ACC112 (cell line): ENCODE data around the gene TMTC4.
"Not testable (repeated sequence)": the region's sequence is repeated elsewhere in the genome, so short reads cannot be mapped to it uniquely, and the experiment has no call there.

Experiments
- H2AFZ ChIP-seq: fragments of 200-600 bp; sonication (generic); one replicate; pipeline ENCODE4 v1.6.0; 2017; ENCODE audit warnings: antibody characterized with exemption, low read length; ENCODE audit not compliant: unreplicated experiment
- H3K27ac ChIP-seq: fragments of 200-600 bp; sonication (generic); 2 replicates; pipeline ENCODE4 v1.5.1; 2014; ENCODE audit warnings: low read depth, mild to moderate bottlenecking, antibody characterized with exemption, low read length, moderate library complexity
- H3K27me3 ChIP-seq: fragments of 200-600 bp; sonication (generic); 2 replicates; pipeline ENCODE4 v1.6.1; 2014; ENCODE audit warnings: mild to moderate bottlenecking, antibody characterized with exemption, low read length, moderate library complexity, mixed read lengths; ENCODE audit not compliant: insufficient read depth
- H3K36me3 ChIP-seq: fragments of 200-600 bp; sonication (generic); 2 replicates; pipeline ENCODE4 v1.6.1; 2016; ENCODE audit warnings: mild to moderate bottlenecking, antibody characterized with exemption, low read length, moderate library complexity, mixed read lengths; ENCODE audit not compliant: insufficient read depth
- H3K4me1 ChIP-seq: fragments of 200-600 bp; sonication (generic); one replicate; pipeline ENCODE4 v1.6.1; 2016; ENCODE audit warnings: low read length, mixed read lengths; ENCODE audit not compliant: insufficient read depth, unreplicated experiment, control insufficient read depth
- H3K4me3 ChIP-seq: fragments of 200-600 bp; sonication (generic); 2 replicates; pipeline ENCODE4 v1.5.1; 2014; ENCODE audit warnings: mild to moderate bottlenecking, low read depth, low read length
- H3K79me2 ChIP-seq: fragments of 200-600 bp; sonication (generic); one replicate; pipeline ENCODE4 v1.6.0; 2016; ENCODE audit warnings: low read length; ENCODE audit not compliant: control insufficient read depth, unreplicated experiment, insufficient read depth

Gene TMTC4

GRCh38 chr13:100674572-100674871 lies at the start of gene TMTC4:
TMTC4 (minus strand) TSS chr13:100674795; CDS start chr13:100670362, 4,433 bp downstream.
- Histone ChIP-seq H3K4me3 (peak within 1 kb of the TSS; percentile 81), H3K79me2 (no peaks in the 10 kb centered on the region), H3K27ac (no peak within 1 kb of the TSS), H3K36me3 (no peaks in the 10 kb centered on the region), H2AFZ (peak within 1 kb of the TSS; percentile 96), H3K4me1 (peaks cover 6% of the 10 kb centered on the region), H3K27me3 (peaks cover 21% of the 10 kb centered on the region)

- Histone ChIP-seq H3K4me1 (no peaks in the 10 kb centered on the region), H3K36me3 (no peaks in the 10 kb centered on the region), H2AFZ (no peak overlapping the region), H3K4me3 (no peak overlapping the region), H3K79me2 (no peaks in the 10 kb centered on the region), H3K27ac (no peak overlapping the region), H3K27me3 (peaks cover 25% of the 10 kb centered on the region)
These were observed 47.9 kb upstream of the TMTC4 start for GRCh38 chr13:100722517-100722916.

- no peak overlapping the region for H3K27ac ChIP-seq
- no peaks in the 10 kb centered on the region for H3K36me3 ChIP-seq
- H3K79me2 ChIP-seq, result no peaks in the 10 kb centered on the region
- no peak overlapping the region for H3K4me3 ChIP-seq
- no peak overlapping the region for H2AFZ ChIP-seq
- H3K27me3 ChIP-seq, result peaks cover 30% of the 10 kb centered on the region
- H3K4me1 ChIP-seq, result no peaks in the 10 kb centered on the region
These were observed 47.4 kb upstream of the TMTC4 start for GRCh38 chr13:100721885-100722512.

GRCh38 chr13:100715604-100716003 lies 41.0 kb upstream of the TMTC4 start:
- Histone ChIP-seq H3K4me3 (no peak overlapping the region), H3K27ac (no peak overlapping the region), H2AFZ (no peak overlapping the region), H3K36me3 (no peaks in the 10 kb centered on the region), H3K4me1 (no peaks in the 10 kb centered on the region), H3K79me2 (no peaks in the 10 kb centered on the region), H3K27me3 (peaks cover 25% of the 10 kb centered on the region)

DNA sequence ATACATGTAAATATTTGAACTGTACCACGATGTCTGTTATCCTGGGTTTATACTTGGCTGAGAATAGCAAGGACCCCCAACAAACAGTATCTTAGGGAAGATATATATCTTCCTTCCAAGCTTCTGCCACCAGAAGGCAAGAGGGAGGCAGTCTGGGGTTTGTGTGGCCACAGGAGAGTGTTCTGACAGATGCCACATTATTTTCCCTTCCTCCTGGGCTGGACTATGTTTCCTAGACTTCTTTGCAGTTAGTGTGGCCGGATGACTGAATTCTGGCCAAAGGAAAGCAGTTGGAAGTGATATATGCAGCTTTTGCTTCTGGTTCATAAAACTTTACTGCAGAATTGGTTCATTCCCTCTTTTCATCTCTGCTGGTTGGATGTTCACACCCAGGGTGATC lies 39.9 kb upstream of the TMTC4 start:
- Histone ChIP-seq H3K27me3 (peaks cover 22% of the 10 kb centered on the region), H3K79me2 (no peaks in the 10 kb centered on the region), H3K4me1 (no peaks in the 10 kb centered on the region), H3K4me3 (no peak overlapping the region), H2AFZ (no peak overlapping the region), H3K36me3 (no peaks in the 10 kb centered on the region), H3K27ac (no peak overlapping the region)

- no peak overlapping the region for H3K27ac ChIP-seq
- no peaks in the 10 kb centered on the region for H3K4me1 ChIP-seq
- peaks cover 10% of the 10 kb centered on the region for H3K27me3 ChIP-seq
- H3K79me2 ChIP-seq, result no peaks in the 10 kb centered on the region
- no peak overlapping the region for H2AFZ ChIP-seq
- no peaks in the 10 kb centered on the region for H3K36me3 ChIP-seq
- no peak overlapping the region for H3K4me3 ChIP-seq
These were observed 35.6 kb upstream of the TMTC4 start for GRCh38 chr13:100710176-100710575.

DNA sequence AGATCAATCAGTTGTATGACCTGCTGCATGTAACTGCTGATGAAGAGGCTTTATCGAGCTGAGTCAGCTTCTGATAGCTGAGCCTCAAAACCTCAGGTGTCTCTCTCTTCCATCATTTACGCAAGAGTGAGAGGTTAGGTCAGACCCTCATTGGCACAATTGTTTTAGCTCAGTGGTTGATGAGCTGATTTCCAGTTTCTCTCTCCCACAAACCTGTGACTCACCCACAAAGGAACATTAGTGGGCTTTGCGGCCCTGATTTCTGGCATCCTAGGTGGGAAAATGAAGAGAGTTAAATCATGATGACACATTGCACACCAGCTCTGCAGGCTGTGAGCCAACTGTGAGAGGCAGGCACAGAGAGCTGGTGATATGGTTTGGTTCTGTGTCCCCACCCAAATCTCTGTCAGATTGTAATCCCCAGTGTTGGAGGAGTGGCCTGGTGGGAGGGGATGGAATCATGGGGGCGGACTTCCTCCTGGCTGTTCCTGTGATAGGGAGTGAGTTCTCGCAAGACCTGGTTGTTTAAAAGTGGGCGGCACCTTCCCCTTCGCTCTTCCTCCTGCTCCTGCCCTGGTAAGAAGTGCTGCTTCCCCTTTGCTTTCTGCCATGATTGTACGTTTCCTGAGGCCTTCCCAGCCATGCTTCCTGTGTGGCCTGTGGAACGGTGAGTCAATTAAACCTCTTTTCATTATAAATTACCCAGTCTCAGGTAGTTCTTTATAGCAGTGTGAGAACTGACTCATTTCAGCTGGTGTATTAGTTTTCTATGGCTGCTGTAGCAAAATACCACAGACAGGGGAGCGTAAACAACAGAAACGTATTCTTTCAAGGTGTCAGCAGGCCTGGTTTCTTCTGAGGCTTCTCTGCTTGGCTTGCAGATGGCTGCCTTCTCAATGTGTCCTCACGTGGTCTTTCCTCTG lies 33.5 kb upstream of the TMTC4 start:
- H3K4me3 ChIP-seq, result no peak overlapping the region
- no peak overlapping the region for H3K27ac ChIP-seq
- no peaks in the 10 kb centered on the region for H3K36me3 ChIP-seq
- no peaks in the 10 kb centered on the region for H3K4me1 ChIP-seq
- no peak overlapping the region for H2AFZ ChIP-seq
- H3K79me2 ChIP-seq, result no peaks in the 10 kb centered on the region
- peaks cover 10% of the 10 kb centered on the region for H3K27me3 ChIP-seq

DNA sequence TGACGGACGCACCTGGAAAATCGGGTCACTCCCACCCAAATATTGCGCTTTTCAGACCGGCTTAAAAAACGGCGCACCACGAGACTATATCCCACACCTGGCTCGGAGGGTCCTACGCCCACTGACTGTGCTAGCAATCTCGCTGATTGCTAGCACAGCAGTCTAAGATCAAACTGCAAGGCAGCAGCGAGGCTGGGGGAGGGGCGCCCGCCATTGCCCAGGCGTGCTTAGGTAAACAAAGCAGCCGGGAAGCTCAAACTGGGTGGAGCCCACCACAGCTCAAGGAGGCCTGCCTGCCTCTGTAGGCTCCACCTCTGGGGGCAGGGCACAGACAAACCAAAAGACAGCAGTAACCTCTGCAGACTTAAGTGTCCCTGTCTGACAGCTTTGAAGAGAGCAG lies 23.7 kb upstream of the TMTC4 start:
- not testable (repeated sequence) for H3K27ac ChIP-seq, H3K4me3 ChIP-seq, H3K79me2 ChIP-seq, H3K4me1 ChIP-seq, H2AFZ ChIP-seq, H3K36me3 ChIP-seq, H3K27me3 ChIP-seq

DNA sequence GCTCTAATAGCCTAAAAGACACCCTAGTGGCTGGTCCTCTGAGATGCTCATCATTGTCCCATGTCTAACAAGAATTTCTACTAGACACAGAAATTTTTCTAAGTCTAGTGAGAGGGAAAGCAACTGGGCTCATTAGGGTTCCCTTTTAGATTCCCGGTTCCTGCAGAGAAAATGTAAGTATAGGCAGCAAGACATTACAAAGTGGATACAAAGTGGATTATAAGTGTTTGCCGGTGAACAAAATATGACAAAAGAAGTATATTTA lies 20.8 kb upstream of the TMTC4 start:
- H3K4me3 ChIP-seq, result no peak overlapping the region
- no peak overlapping the region for H3K27ac ChIP-seq
- H3K79me2 ChIP-seq, result no peaks in the 10 kb centered on the region
- H3K27me3 ChIP-seq, result no peaks in the 10 kb centered on the region
- no peak overlapping the region for H2AFZ ChIP-seq
- no peaks in the 10 kb centered on the region for H3K4me1 ChIP-seq
- no peaks in the 10 kb centered on the region for H3K36me3 ChIP-seq

- H3K27me3 ChIP-seq, result no peaks in the 10 kb centered on the region
- no peaks in the 10 kb centered on the region for H3K36me3 ChIP-seq
- peak overlapping the region; percentile 76 for H2AFZ ChIP-seq
- H3K79me2 ChIP-seq, result no peaks in the 10 kb centered on the region
- peak overlapping the region; percentile 42 for H3K27ac ChIP-seq
- H3K4me1 ChIP-seq, result no peaks in the 10 kb centered on the region
- no peak overlapping the region for H3K4me3 ChIP-seq
These were observed 20.3 kb upstream of the TMTC4 start for GRCh38 chr13:100694722-100695508.
